Activated CD4-positive, alpha-beta T cell treated with anti-CD3 and anti-CD28 coated beads, Interleukin-2, Interleukin-6, amounts not matched to agents 100 ng/mL and 50 ng/mL, durations not matched to agents 16 hours and 8 hours (primary cell): ENCODE measurements around the gene ZC3H7B.
A peak's percentile ranks its signal among the peaks of the same experiment; 100 is the strongest.

ENCODE experiments used
- DNase-seq: peaks from one replicate; pipeline ENCODE4 v3.0.0-alpha.2; 2020

Gene ZC3H7B

GRCh38 chr22:41333806-41334205 is 32.5 kb downstream of the ZC3H7B start:
- DNase-seq: no peak

GRCh38 chr22:41334215-41334614 is 32.9 kb downstream of the ZC3H7B start:
- no peak for DNase-seq

- no peak for DNase-seq
Observed at GRCh38 chr22:41334951-41335635, 33.8 kb downstream of the ZC3H7B start.

GRCh38 chr22:41338614-41339212 is 37.4 kb downstream of the ZC3H7B start:
- DNase-seq: no peak

GRCh38 chr22:41339823-41340222 is 38.5 kb downstream of the ZC3H7B start:
- DNase-seq: no peak

- no peak for DNase-seq
Observed at GRCh38 chr22:41340357-41340756, 39.0 kb downstream of the ZC3H7B start.

GRCh38 chr22:41341012-41341411 is 39.7 kb downstream of the ZC3H7B start:
- DNase-seq: no peak

- peak; percentile 61 for DNase-seq
Observed at GRCh38 chr22:41341990-41342389, 40.7 kb downstream of the ZC3H7B start.

GRCh38 chr22:41343300-41343699 is 42.0 kb downstream of the ZC3H7B start:
- no peak for DNase-seq

- no peak for DNase-seq
Observed at GRCh38 chr22:41343717-41344116, 42.4 kb downstream of the ZC3H7B start.

- no peak for DNase-seq
Observed at GRCh38 chr22:41344189-41344788, 43.0 kb downstream of the ZC3H7B start.

GRCh38 chr22:41345807-41346335 is 44.5 kb downstream of the ZC3H7B start:
- DNase-seq: no peak

- DNase-seq: no peak
Observed at GRCh38 chr22:41347066-41347859, 45.9 kb downstream of the ZC3H7B start.

GRCh38 chr22:41348964-41349484 is 47.7 kb downstream of the ZC3H7B start:
- no peak for DNase-seq

GRCh38 chr22:41350087-41350486 is 48.8 kb downstream of the ZC3H7B start:
- no peak for DNase-seq

GRCh38 chr22:41351011-41351410 is 49.7 kb downstream of the ZC3H7B start:
- DNase-seq: no peak

GRCh38 chr22:41352058-41352457 is 50.7 kb downstream of the ZC3H7B start:
- DNase-seq: no peak

- no peak for DNase-seq
Observed at GRCh38 chr22:41353862-41354575, 52.7 kb downstream of the ZC3H7B start.

- DNase-seq: no peak
Observed at GRCh38 chr22:41354979-41355378, 53.7 kb downstream of the ZC3H7B start.

- no peak for DNase-seq
Observed at GRCh38 chr22:41355895-41356294, 54.6 kb downstream of the ZC3H7B start.

GRCh38 chr22:41356430-41357028 is 55.2 kb downstream of the ZC3H7B start:
- no peak for DNase-seq

- no peak for DNase-seq
Observed at GRCh38 chr22:41357191-41357590, 55.9 kb downstream of the ZC3H7B start.
